GM12878 (cell line): Measurements from ENCODE around the gene RNASEH2A. TPM values are rescaled to one million over a fixed set of nuclear protein-coding genes. Genes with fewer than 3 reads are reported as not detected.
A peak's percentile ranks its signal among the peaks of the same experiment; 100 is the strongest.

Experiments used
- ATAC-seq: fragments of 200-7000 bp; cut with Tn5 transposase; 3 replicates; pipeline ENCODE4 v1.9.1; 2020; ENCODE audit warnings: mild to moderate bottlenecking, moderate library complexity
- BruUV-seq: library from RNA; stranded (reverse); fragments of 400-500 nt; replicated peaks from 2 replicates; lab custom pipeline; 2021; lab: Mats Ljungman, UMichigan
- CTCF ChIA-PET: fragments of 300-600 bp; sonication (Branson Sonifier 250); formaldehyde crosslinking; extraction: SDS; loops from one replicate; lab custom pipeline; 2021; ENCODE audit warnings: inconsistent platforms; lab: Yijun Ruan, JAX
- POLR2A ChIA-PET: fragments of 350-600 bp; formaldehyde crosslinking; extraction: SDS; loops from one replicate; lab custom pipeline; 2021; ENCODE audit warnings: inconsistent platforms; lab: Charles Lee
- RAD21 ChIA-PET: fragments of 300-600 bp; sonication (Branson Sonifier 250); formaldehyde crosslinking; loops from one replicate; lab custom pipeline; 2023; ENCODE audit warnings: antibody characterized with exemption; ENCODE audit not compliant: unreplicated experiment; lab: Charles Lee
- SMC1A ChIA-PET: fragments of 300-600 bp; sonication (Branson Sonifier 250); formaldehyde crosslinking; loops from one replicate; lab custom pipeline; 2023; ENCODE audit not compliant: unreplicated experiment, uncharacterized antibody; lab: Charles Lee
- DNase-seq: peaks from one replicate; pipeline ENCODE4 v3.0.0-alpha.2; 2011; ENCODE audit warnings: low read depth, low spot score
- FAIRE-seq: peaks from 3 replicates; lab custom pipeline; 2011; peaks lifted over from hg19 to GRCh38; lab: Jason Lieb, UNC
- H2AFZ ChIP-seq: 2 replicates; pipeline ENCODE4 v1.6.0; 2011; ENCODE audit warnings: low read depth, low read length, control low read depth; ENCODE audit not compliant: control insufficient read depth
- H3K27ac ChIP-seq: 2 replicates; pipeline ENCODE4 v1.5.1; 2011; ENCODE audit warnings: control low read depth; ENCODE audit not compliant: control insufficient read depth, insufficient read depth
- H3K27me3 ChIP-seq, 2 experiments: replicated peaks in 1 of 2; 2 replicates each; pipeline versions ENCODE4 v1.6.0 to v1.6.1; 2011; ENCODE audit warnings: low read length in 1 of 2; ENCODE audit not compliant: control insufficient read depth in 2 of 2, insufficient read depth in 2 of 2
- H3K36me3 ChIP-seq, 2 experiments: 2 replicates each; pipeline ENCODE4 v1.5.1; 2011; ENCODE audit warnings: low read length in 1 of 2; ENCODE audit not compliant: control insufficient read depth in 2 of 2, insufficient read depth in 2 of 2
- H3K4me1 ChIP-seq: 2 replicates; pipeline ENCODE4 v1.6.1; 2011; ENCODE audit warnings: mild to moderate bottlenecking, low read length, moderate library complexity, mixed read lengths; ENCODE audit not compliant: control insufficient read depth, insufficient read depth
- H3K4me2 ChIP-seq: 2 replicates; pipeline ENCODE4 v1.6.0; 2011; ENCODE audit warnings: control low read depth; ENCODE audit not compliant: control insufficient read depth, insufficient read depth
- H3K4me3 ChIP-seq: fragments of 200-600 bp; sonication (generic); 2 replicates; pipeline ENCODE4 v1.5.1; 2016
- H3K79me2 ChIP-seq: 2 replicates; pipeline ENCODE4 v1.6.0; 2011; ENCODE audit warnings: low read length; ENCODE audit not compliant: control insufficient read depth, insufficient read depth
- H3K9ac ChIP-seq: 2 replicates; pipeline ENCODE4 v1.8.0; 2011; ENCODE audit warnings: low read length, control low read depth, mixed read lengths; ENCODE audit not compliant: control insufficient read depth, insufficient read depth
- H3K9me3 ChIP-seq: replicated peaks from 3 replicates; pipeline ENCODE4 v1.5.1; 2011; ENCODE audit warnings: mild to moderate bottlenecking, low read length; ENCODE audit not compliant: control insufficient read depth, insufficient read depth
- H4K20me1 ChIP-seq: 2 replicates; pipeline ENCODE4 v1.6.0; 2011; ENCODE audit not compliant: control insufficient read depth, insufficient read depth
- BRCA1 ChIP-seq: IDR thresholded peaks from 2 replicates; pipeline ENCODE4 v1.6.1; 2011; ENCODE audit warnings: low read depth, low read length, improper control_type of control experiment
- CBX3 ChIP-seq: fragments of 200-600 bp; sonication (generic); IDR thresholded peaks from 2 replicates; pipeline ENCODE4 v1.6.1; 2016; ENCODE audit warnings: low read depth, borderline replicate concordance
- CUX1 ChIP-seq: IDR thresholded peaks from 2 replicates; pipeline ENCODE4 v1.6.1; 2012; ENCODE audit warnings: improper control_type of control experiment, low read depth, low read length; ENCODE audit not compliant: insufficient replicate concordance
- FOS ChIP-seq: IDR thresholded peaks from 3 replicates; pipeline ENCODE4 v1.6.1; 2011; ENCODE audit warnings: borderline replicate concordance; ENCODE audit not compliant: insufficient read length; ENCODE audit errors: extremely low read depth
- MEF2A ChIP-seq: IDR thresholded peaks from 2 replicates; pipeline ENCODE4 v1.6.1; 2011; ENCODE audit warnings: low read depth, mild to moderate bottlenecking, low read length, moderate library complexity; ENCODE audit not compliant: insufficient read depth
- NR2C1 ChIP-seq: fragments of 450-650 bp; IDR thresholded peaks from 2 replicates; pipeline ENCODE4 v1.6.1; 2017; ENCODE audit warnings: antibody characterized with exemption, mild to moderate bottlenecking, moderate library complexity
- PAX5 ChIP-seq: IDR thresholded peaks from 2 replicates; pipeline ENCODE4 v1.6.1; 2011; ENCODE audit warnings: low read depth, low read length, borderline replicate concordance
- SUZ12 ChIP-seq: fragments of 200-600 bp; sonication (generic); IDR thresholded peaks from one replicate; pipeline ENCODE4 v1.6.1; 2018; ENCODE audit warnings: antibody characterized with exemption, mild to moderate bottlenecking; ENCODE audit not compliant: unreplicated experiment
- YBX1 ChIP-seq: fragments of 450-650 bp; IDR thresholded peaks from 2 replicates; pipeline ENCODE4 v1.6.1; 2016; ENCODE audit warnings: antibody characterized with exemption
- WGBS: methylation state at CpG from one replicate; pipeline ENCODE4 v1.1.6; 2016; ENCODE audit warnings: low lambda C conversion rate; ENCODE audit not compliant: insufficient replicate concordance, insufficient coverage; ENCODE audit errors: missing lambda C conversion rate; 5-methylcytosine and 5-hydroxymethylcytosine counted together
- in situ Hi-C: fragments of 300-500 bp; cut with MboI; formaldehyde crosslinking; loops from 9 replicates; pipeline ENCODE4 v1.14.3; 2018; ENCODE audit warnings: mixed read lengths
- intact Hi-C: fragments of 100-400 bp; cut with micrococcal nuclease; formaldehyde crosslinking; loops from one replicate; pipeline ENCODE4 v1.14.2; 2022; ENCODE audit not compliant: unreplicated experiment
- polyA plus RNA-seq, 11 experiments: library from polyadenylated mRNA; depleted of rRNA in 4 of 11; unstranded in 6 of 11; stranded (reverse) in 5 of 11; fragments of >200 nt; fragmentation: Nextera tagmentation in 4 of 11; fragmentation: Illumina TruSeq in 1 of 11; extraction: Ambion mirVana in 4 of 11; extraction: Trizol in 1 of 11; gene quantifications; 1 replicate in 1 of 11; 2 replicates in 10 of 11; pipeline versions ENCODE4 v1.2.1 to v1.2.3, GENCODE V29; 2011 to 2016; ENCODE audit warnings: inconsistent platforms in 2 of 11, missing spikeins in 2 of 11, low read depth in 1 of 11
- total RNA-seq, 4 experiments: library from RNA; depleted of rRNA in 3 of 4; stranded (reverse); fragments of >200 nt in 3 of 4; fragmentation: Illumina TruSeq in 1 of 4; extraction: Trizol in 1 of 4; gene quantifications; 2 replicates each; pipeline versions ENCODE4 v1.2.1 to v1.2.3, GENCODE V29; 2013 to 2021
- TF ChIP-seq, protein P1 (sequence below): fragments of 450-650 bp; IDR thresholded peaks from 2 replicates; pipeline ENCODE4 v1.6.1; 2017; ENCODE audit warnings: mild to moderate bottlenecking, moderate library complexity

RNASEH2A gene
- total and polyA plus RNA-seq, 10 of the 15 experiments (the other 5 are each of a cell fraction or from before 2014, with no cell fraction given): 17.4 to 103 (median 40.4) TPM

DNA sequence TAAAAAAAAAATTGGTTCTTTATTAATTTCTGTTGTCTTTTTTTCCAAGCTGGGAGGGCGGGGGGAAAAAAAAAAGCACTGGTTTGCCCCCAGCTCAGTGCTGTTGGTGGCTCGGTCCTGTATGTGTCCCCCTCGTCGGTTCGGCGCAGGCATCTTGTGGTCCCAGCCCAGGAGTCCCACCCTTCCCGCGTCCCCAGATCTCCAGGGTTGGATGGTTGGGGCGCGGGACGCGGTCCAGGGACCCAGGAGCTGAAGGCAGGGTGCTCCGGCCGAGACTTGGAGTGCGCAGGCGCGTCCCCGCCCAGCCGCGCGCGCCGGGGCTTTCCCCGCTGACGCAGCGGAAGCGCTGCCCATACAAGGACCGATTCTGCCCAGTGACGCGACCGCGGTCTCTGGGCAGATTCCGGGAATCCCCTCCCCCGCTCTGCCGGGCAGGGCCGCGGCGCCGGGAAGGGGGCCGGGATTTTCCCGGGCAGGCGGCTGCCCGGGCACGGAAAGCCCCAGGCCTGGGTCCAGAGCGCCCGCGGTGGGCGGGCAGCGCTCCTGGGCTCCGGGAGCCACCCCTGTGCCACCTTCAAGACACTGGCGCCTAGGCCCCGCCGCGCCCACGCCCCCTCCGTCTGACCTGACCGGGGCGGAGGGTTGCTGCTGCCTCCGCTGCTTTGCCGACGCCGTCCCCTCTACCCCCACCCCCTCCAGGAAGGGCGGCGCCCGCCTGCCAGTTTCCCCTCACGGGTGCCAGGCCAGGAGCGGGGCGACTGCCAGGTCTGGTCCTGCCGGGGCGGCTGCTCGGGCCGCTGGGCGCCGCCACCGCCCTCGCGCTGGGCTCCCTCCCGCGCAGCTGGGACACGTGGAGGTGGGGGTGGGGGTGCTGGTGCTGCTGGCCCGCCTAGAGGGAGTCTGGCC lies 12.8 kb upstream of the RNASEH2A start:
- peak overlapping the region; percentile 97 for H3K4me2 ChIP-seq
- in situ Hi-C loops (no loop called here), intact Hi-C loops (loop anchor here (1.0 kb wide), 1 partner anchor 112 kb away; the partner anchor contains the start of gene DHPS)
- peak overlapping the region; percentile 95 for H3K27ac ChIP-seq
- BruUV-seq: no TSS peak
- no peaks in the 10 kb centered on the region for H3K27me3 ChIP-seq
- DNase-seq: peak; percentile 81
- CTCF ChIA-PET: interaction anchor here (1.1 to 12.9 kb wide), 5 partner anchors 10 to 55 kb away, joined by 3 to 537 read pairs (median 3); partner anchors contain the start of gene HOOK2
- peak overlapping the region; percentile 87 for H3K4me3 ChIP-seq
- SMC1A ChIA-PET: interaction anchor here (1.2 to 11.5 kb wide), 6 partner anchors 14 to 59 kb away, joined by 3 to 240 read pairs (median 4); partner anchors contain the start of gene TRIR
- 2% methylated on average over 71 of the region's 81 CpGs for whole genome bisulfite sequencing
- H3K9ac ChIP-seq: peak overlapping the region; percentile 95
- no peak overlapping the region; the same call in none of the 2 replicates for H2AFZ ChIP-seq
- no peaks in the 10 kb centered on the region; the same call in 2 of the 3 replicates for H3K9me3 ChIP-seq
- no peaks in the 10 kb centered on the region for H4K20me1 ChIP-seq
- ATAC-seq: peak; percentile 30
- peaks cover 36% of the 10 kb centered on the region for H3K79me2 ChIP-seq
- POLR2A ChIA-PET: interaction anchor here (0.6 to 8.2 kb wide), 14 partner anchors 9 to 183 kb away, joined by 3 to 303 read pairs (median 4); partner anchors contain the start of genes GCDH, GET3, HOOK2 and MAN2B1
- peaks cover 25% of the 10 kb centered on the region for H3K4me1 ChIP-seq
- FAIRE-seq: no peak
- H3K36me3 ChIP-seq: no peaks in the 10 kb centered on the region
- RAD21 ChIA-PET: interaction anchor here (0.7 to 11.4 kb wide), 4 partner anchors 11 to 54 kb away, joined by 3 to 303 read pairs (median 10); partner anchors contain the start of gene HOOK2
- TF ChIP-seq NR2C1 (no peak), YBX1 (no peak), CUX1 (no peak), MEF2A (no peak), SUZ12 (no peak), BRCA1 (0 out of 2 replicates have a peak, but pooled peaks have one; percentile 27), PAX5 (peak; percentile 97), CBX3 (no peak), FOS (no peak)
- TF ChIP-seq, protein P1, sequence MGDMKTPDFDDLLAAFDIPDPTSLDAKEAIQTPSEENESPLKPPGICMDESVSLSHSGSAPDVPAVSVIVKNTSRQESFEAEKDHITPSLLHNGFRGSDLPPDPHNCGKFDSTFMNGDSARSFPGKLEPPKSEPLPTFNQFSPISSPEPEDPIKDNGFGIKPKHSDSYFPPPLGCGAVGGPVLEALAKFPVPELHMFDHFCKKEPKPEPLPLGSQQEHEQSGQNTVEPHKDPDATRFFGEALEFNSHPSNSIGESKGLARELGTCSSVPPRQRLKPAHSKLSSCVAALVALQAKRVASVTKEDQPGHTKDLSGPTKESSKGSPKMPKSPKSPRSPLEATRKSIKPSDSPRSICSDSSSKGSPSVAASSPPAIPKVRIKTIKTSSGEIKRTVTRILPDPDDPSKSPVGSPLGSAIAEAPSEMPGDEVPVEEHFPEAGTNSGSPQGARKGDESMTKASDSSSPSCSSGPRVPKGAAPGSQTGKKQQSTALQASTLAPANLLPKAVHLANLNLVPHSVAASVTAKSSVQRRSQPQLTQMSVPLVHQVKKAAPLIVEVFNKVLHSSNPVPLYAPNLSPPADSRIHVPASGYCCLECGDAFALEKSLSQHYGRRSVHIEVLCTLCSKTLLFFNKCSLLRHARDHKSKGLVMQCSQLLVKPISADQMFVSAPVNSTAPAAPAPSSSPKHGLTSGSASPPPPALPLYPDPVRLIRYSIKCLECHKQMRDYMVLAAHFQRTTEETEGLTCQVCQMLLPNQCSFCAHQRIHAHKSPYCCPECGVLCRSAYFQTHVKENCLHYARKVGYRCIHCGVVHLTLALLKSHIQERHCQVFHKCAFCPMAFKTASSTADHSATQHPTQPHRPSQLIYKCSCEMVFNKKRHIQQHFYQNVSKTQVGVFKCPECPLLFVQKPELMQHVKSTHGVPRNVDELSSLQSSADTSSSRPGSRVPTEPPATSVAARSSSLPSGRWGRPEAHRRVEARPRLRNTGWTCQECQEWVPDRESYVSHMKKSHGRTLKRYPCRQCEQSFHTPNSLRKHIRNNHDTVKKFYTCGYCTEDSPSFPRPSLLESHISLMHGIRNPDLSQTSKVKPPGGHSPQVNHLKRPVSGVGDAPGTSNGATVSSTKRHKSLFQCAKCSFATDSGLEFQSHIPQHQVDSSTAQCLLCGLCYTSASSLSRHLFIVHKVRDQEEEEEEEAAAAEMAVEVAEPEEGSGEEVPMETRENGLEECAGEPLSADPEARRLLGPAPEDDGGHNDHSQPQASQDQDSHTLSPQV: no peak; the same call in 1 of the 2 replicates
